ENCODE results near the gene GYPE.
"Not testable (repeated sequence)": the region's sequence is repeated elsewhere in the genome, so short reads cannot be mapped to it uniquely, and the experiment has no call there.

Gene GYPE

GRCh38 chr4:143869925-143870324 lies 35.4 kb downstream of the GYPE start:
- DNase-seq, result not testable (repeated sequence)

- not testable (repeated sequence) for DNase-seq
These were observed 42.6 kb downstream of the GYPE start for GRCh38 chr4:143862716-143863115.

- DNase-seq, result no peak
These were observed 46.9 kb downstream of the GYPE start for GRCh38 chr4:143858456-143858855.

GRCh38 chr4:143857391-143858336 lies 47.7 kb downstream of the GYPE start:
- not testable (repeated sequence) for DNase-seq

- DNase-seq, result not testable (repeated sequence)
These were observed 49.3 kb downstream of the GYPE start for GRCh38 chr4:143856017-143856557.

GRCh38 chr4:143854645-143855044 lies 50.7 kb downstream of the GYPE start:
- DNase-seq, result not testable (repeated sequence)

GRCh38 chr4:143849296-143849695 lies 56.1 kb downstream of the GYPE start:
- not testable (repeated sequence) for DNase-seq

- DNase-seq, result not testable (repeated sequence)
These were observed 61.9 kb downstream of the GYPE start for GRCh38 chr4:143843506-143843832.

GRCh38 chr4:143842624-143843505 lies 62.5 kb downstream of the GYPE start:
- not testable (repeated sequence) for DNase-seq

GRCh38 chr4:143839413-143839812 lies 65.9 kb downstream of the GYPE start:
- DNase-seq, result not testable (repeated sequence)

GRCh38 chr4:143834196-143834595 lies 71.2 kb downstream of the GYPE start:
- not testable (repeated sequence) for DNase-seq

GRCh38 chr4:143833676-143834075 lies 71.7 kb downstream of the GYPE start:
- not testable (repeated sequence) for DNase-seq

- not testable (repeated sequence) for DNase-seq
These were observed 74.8 kb downstream of the GYPE start for GRCh38 chr4:143830576-143830975.

- DNase-seq, result not testable (repeated sequence)
These were observed 76.1 kb downstream of the GYPE start for GRCh38 chr4:143829239-143829620.
